DND-41 (cell line): ENCODE data around the gene CLCN6.

ENCODE experiments used
- CTCF ChIP-seq: IDR thresholded peaks from 2 replicates; pipeline ENCODE4 v1.5.1; 2012; ENCODE audit warnings: borderline replicate concordance, low read length, moderate library complexity, mild to moderate bottlenecking; ENCODE audit not compliant: poor library complexity, severe bottlenecking; ENCODE audit errors: extremely low read depth
- EZH2 ChIP-seq: IDR thresholded peaks from 3 replicates; pipeline ENCODE4 v1.6.1; 2012; ENCODE audit warnings: borderline replicate concordance, low read depth, mild to moderate bottlenecking, moderate library complexity, low read length, inconsistent platforms; ENCODE audit not compliant: severe bottlenecking

- no peak for TF ChIP-seq CTCF
- TF ChIP-seq EZH2, result no peak
These were observed 2.8 kb upstream of the CLCN6 start for GRCh38 chr1:11802973-11803885.
